Measurements from ENCODE around the gene PACRG.

The PACRG gene

DNA sequence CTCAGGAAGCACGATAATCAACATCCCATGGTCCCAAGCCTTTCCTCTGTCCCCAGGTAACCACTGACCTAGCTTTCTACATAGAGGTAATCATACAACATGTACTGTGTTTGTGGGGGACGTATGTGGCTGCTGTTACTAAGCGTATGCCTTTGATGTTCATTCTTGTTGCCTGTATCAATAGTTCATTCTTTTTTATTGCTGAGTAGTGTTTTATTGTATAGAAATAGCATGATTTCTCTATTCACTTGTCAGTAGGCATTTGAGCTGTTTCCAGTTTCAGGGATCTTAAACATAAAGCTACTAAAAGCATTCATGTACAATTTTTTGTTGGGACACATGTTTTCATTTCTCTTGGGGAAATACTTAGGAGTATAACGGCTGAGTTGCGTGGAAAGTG, 185.4 kb downstream of the PACRG start:
- Histone ChIP-seq H3K4me3 (ENCODE audit: insufficient read depth, low read depth, low read length) (no peak overlapping the region), H3K27me3 (ENCODE audit: control insufficient read depth, insufficient read depth, low read length, poor library complexity, severe bottlenecking) (no peaks in the 10 kb centered on the region), H3K27ac (ENCODE audit: insufficient read depth, low read depth, low read length, poor library complexity, severe bottlenecking) (no peak overlapping the region), H3K4me1 (ENCODE audit: control insufficient read depth, insufficient read depth, low read length) (no peaks in the 10 kb centered on the region), H3K36me3 (ENCODE audit: control insufficient read depth, insufficient read depth, low read length) (no peaks in the 10 kb centered on the region), H3K9me3 (ENCODE audit: control insufficient read depth, low read length) (no peaks in the 10 kb centered on the region)
- WGBS, 2 experiments: 95 to 99% methylated on average over 5 of the region's 5 CpGs

DNA sequence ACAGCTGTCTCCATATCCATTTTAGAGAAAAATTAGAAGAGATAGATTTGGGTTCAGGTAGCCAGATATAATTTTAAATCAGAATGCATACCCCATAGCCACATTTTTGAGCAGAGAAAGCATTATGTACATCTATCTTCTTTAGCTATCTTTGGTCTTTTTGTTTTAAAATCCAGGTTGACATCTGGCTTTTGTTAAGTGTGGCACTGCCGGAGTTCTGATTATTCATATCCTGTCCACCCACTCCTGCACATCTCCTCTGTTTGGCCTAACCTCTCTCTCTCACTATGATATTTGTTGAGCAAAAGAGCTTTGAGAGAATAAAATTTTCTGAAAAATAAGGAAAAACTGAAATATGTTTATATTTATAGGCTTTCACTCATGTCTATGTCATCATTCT, 189.7 kb downstream of the PACRG start:
- H3K27ac ChIP-seq (ENCODE audit: insufficient read depth, low read depth, low read length, poor library complexity, severe bottlenecking): no peak overlapping the region
- no peak overlapping the region for H3K4me3 ChIP-seq (ENCODE audit: insufficient read depth, low read depth, low read length)
- no peaks in the 10 kb centered on the region for H3K9me3 ChIP-seq (ENCODE audit: control insufficient read depth, low read length)
- WGBS, 2 experiments: 83 to 100% methylated on average over 1 of the region's 1 CpG
- H3K4me1 ChIP-seq (ENCODE audit: control insufficient read depth, insufficient read depth, low read length): no peaks in the 10 kb centered on the region
- H3K27me3 ChIP-seq (ENCODE audit: control insufficient read depth, insufficient read depth, low read length, poor library complexity, severe bottlenecking): no peaks in the 10 kb centered on the region
- no peaks in the 10 kb centered on the region for H3K36me3 ChIP-seq (ENCODE audit: control insufficient read depth, insufficient read depth, low read length)

DNA sequence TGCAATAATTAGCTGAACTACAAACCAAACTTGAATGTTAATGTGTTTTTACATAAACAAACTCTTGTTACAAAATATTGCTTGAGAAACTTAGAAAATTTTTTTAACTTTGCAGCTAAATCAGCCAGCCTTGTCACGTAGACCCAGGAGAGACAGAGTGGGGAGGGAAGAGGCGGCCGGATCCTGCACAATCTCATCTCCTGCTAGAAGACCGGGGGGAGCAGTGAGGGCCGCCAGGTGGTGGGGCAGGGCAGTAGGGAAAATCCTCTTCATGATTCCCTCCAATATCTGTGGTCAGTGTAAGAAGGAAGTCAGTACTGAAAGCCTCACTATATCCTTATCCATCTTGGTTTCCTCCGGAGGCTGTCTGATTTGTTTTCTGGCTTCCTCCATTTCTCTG, 193.3 kb downstream of the PACRG start:
- Histone ChIP-seq H3K27me3 (ENCODE audit: control insufficient read depth, insufficient read depth, low read length, poor library complexity, severe bottlenecking) (no peaks in the 10 kb centered on the region), H3K4me3 (ENCODE audit: insufficient read depth, low read depth, low read length) (no peak overlapping the region), H3K27ac (ENCODE audit: insufficient read depth, low read depth, low read length, poor library complexity, severe bottlenecking) (no peak overlapping the region), H3K36me3 (ENCODE audit: control insufficient read depth, insufficient read depth, low read length) (no peaks in the 10 kb centered on the region), H3K9me3 (ENCODE audit: control insufficient read depth, low read length) (no peaks in the 10 kb centered on the region), H3K4me1 (ENCODE audit: control insufficient read depth, insufficient read depth, low read length) (no peaks in the 10 kb centered on the region)
- 93 to 98% methylated on average over 6 of the region's 6 CpGs for WGBS, 2 experiments

DNA sequence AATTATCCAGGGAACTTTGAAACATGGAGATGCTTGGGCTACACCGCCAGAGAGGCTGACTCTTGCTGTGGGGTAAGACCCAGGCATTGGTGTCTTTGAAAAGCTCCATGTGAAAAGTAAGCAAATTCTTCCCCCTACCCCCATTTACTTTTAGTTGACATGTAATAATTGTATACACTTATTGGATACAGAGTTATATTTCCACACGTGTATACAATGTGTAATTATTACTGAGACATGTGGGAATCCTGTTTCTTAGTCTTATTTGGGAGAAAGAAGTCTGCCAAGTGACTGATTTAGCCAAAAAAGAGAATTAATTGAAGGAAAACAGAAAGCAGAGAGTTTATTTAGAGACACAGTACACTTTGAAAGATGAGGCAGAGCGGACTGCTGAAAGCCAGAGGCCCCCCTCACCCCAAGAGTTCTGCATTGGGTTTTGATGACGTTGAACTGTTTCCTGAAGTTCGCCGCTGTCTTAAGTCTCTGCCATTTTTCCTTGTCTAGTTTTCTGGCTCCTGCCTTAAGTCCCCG, 193.8 kb downstream of the PACRG start:
- Histone ChIP-seq H3K9me3 (ENCODE audit: control insufficient read depth, low read length) (no peaks in the 10 kb centered on the region), H3K4me1 (ENCODE audit: control insufficient read depth, insufficient read depth, low read length) (no peaks in the 10 kb centered on the region), H3K27ac (ENCODE audit: insufficient read depth, low read depth, low read length, poor library complexity, severe bottlenecking) (no peak overlapping the region), H3K4me3 (ENCODE audit: insufficient read depth, low read depth, low read length) (no peak overlapping the region), H3K27me3 (ENCODE audit: control insufficient read depth, insufficient read depth, low read length, poor library complexity, severe bottlenecking) (no peaks in the 10 kb centered on the region), H3K36me3 (ENCODE audit: control insufficient read depth, insufficient read depth, low read length) (no peaks in the 10 kb centered on the region)
- 94% methylated on average over 7 of the region's 7 CpGs for WGBS, 2 experiments

DNA sequence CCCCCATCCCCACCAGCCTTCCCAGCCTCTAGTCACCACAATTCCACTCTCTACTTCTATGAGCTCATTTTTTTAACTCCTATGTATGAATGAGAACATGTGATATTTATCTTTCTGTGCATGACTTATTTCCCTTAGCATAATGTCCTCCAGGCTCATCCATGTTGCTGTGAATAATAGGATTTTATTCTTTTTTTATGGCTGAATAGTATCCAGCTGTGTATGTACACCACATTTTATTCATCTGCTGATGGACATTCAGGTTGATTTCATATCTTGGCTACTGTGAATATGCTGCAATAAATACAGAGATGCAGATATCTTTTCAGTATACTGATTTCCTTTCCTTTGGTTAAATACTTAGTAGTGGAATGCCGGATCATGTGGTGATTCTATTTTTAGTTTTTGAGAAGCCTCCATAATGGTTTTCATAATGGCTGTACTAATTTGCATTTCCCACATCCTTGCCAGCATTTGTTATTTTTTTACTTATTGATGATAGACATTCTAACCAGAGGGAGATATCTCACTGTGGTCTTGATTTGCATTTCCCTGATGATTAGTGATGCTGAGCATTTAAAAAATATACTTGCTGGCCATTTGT, 194.9 kb downstream of the PACRG start:
- Histone ChIP-seq H3K27me3 (ENCODE audit: control insufficient read depth, insufficient read depth, low read length, poor library complexity, severe bottlenecking) (no peaks in the 10 kb centered on the region), H3K27ac (ENCODE audit: insufficient read depth, low read depth, low read length, poor library complexity, severe bottlenecking) (no peak overlapping the region), H3K4me3 (ENCODE audit: insufficient read depth, low read depth, low read length) (no peak overlapping the region), H3K9me3 (ENCODE audit: control insufficient read depth, low read length) (no peaks in the 10 kb centered on the region), H3K4me1 (ENCODE audit: control insufficient read depth, insufficient read depth, low read length) (no peaks in the 10 kb centered on the region), H3K36me3 (ENCODE audit: control insufficient read depth, insufficient read depth, low read length) (no peaks in the 10 kb centered on the region)
- WGBS, 2 experiments: no CpG with 5 or more reads among the region's 1 CpG

DNA sequence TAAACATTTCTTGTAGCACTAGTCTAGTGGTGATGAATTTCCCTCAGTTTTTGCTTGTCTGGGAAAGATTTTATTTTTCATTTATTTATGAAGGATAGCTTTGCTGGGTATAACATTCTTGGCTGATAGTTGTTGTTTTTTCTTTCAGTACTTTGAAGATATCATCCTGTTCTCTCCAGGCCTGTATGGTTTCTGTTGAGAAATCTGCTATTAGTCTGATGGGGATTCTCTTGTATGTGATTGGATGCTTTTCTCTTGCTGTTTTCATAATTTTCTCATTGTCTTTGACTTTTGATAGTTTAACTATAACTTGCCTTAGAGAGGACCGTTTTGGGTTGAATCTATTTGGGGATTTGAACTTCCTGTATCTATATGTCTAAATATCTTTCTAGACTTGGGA, 207.1 kb downstream of the PACRG start:
- 100% methylated on average over 1 of the region's 1 CpG; no CpG with 5 or more reads in 1 of the 2 experiments for WGBS, 2 experiments
- H3K4me1 ChIP-seq (ENCODE audit: control insufficient read depth, insufficient read depth, low read length): no peaks in the 10 kb centered on the region
- H3K27me3 ChIP-seq (ENCODE audit: control insufficient read depth, insufficient read depth, low read length, poor library complexity, severe bottlenecking): no peaks in the 10 kb centered on the region
- no peak overlapping the region for H3K4me3 ChIP-seq (ENCODE audit: insufficient read depth, low read depth, low read length)
- H3K9me3 ChIP-seq (ENCODE audit: control insufficient read depth, low read length): no peaks in the 10 kb centered on the region
- no peaks in the 10 kb centered on the region for H3K36me3 ChIP-seq (ENCODE audit: control insufficient read depth, insufficient read depth, low read length)
- no peak overlapping the region for H3K27ac ChIP-seq (ENCODE audit: insufficient read depth, low read depth, low read length, poor library complexity, severe bottlenecking)

DNA sequence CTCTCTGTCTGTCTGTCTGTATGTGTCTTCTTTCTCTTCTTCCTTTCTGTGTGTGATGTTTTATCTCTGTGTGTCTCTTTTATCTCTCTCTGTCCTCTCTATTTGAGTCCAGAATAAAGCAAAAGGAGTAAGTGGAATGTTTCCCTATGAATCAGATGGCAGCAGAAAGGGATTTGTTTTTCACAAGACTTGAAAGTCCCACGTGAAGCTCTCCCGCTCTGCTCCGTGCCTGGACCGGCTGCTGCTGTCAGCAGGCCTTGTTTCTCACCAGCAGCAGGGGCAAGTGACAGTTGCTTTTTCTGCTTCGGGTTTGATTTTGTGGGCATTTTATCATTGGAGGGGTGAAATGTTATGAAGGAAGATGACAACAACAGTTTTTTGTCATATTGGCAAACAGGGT, 212.7 kb downstream of the PACRG start:
- Histone ChIP-seq H3K27me3 (ENCODE audit: control insufficient read depth, insufficient read depth, low read length, poor library complexity, severe bottlenecking) (no peaks in the 10 kb centered on the region), H3K4me3 (ENCODE audit: insufficient read depth, low read depth, low read length) (no peak overlapping the region), H3K36me3 (ENCODE audit: control insufficient read depth, insufficient read depth, low read length) (no peaks in the 10 kb centered on the region), H3K9me3 (ENCODE audit: control insufficient read depth, low read length) (no peaks in the 10 kb centered on the region), H3K4me1 (ENCODE audit: control insufficient read depth, insufficient read depth, low read length) (peaks cover 5% of the 10 kb centered on the region), H3K27ac (ENCODE audit: insufficient read depth, low read depth, low read length, poor library complexity, severe bottlenecking) (no peak overlapping the region)
- WGBS, 2 experiments: 78 to 80% methylated on average over 5 of the region's 5 CpGs

DNA sequence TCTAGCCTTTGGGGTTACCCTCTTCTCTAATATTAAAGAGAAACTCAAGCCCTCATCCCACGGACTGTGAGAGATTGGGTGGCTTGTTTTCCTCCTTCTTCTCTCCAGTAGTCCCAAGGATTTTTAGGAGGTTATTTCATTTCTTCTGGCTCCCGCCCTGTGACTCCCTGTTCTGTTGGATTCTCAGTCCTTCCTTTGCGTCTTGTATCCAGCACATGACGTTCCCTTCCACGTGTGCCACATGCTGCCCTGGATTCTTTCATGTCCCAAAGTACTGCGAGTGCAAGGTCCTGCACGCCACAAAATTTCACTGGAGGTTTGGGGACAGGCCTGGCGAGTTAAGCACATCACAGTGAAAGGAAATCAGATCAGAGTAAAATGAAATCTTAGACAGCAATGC, 213.4 kb downstream of the PACRG start:
- H3K9me3 ChIP-seq (ENCODE audit: control insufficient read depth, low read length): no peaks in the 10 kb centered on the region
- 83 to 86% methylated on average over 8 of the region's 8 CpGs for WGBS, 2 experiments
- H3K27ac ChIP-seq (ENCODE audit: insufficient read depth, low read depth, low read length, poor library complexity, severe bottlenecking): no peak overlapping the region
- H3K4me1 ChIP-seq (ENCODE audit: control insufficient read depth, insufficient read depth, low read length): peaks cover 5% of the 10 kb centered on the region
- no peaks in the 10 kb centered on the region for H3K36me3 ChIP-seq (ENCODE audit: control insufficient read depth, insufficient read depth, low read length)
- no peak overlapping the region for H3K4me3 ChIP-seq (ENCODE audit: insufficient read depth, low read depth, low read length)
- no peaks in the 10 kb centered on the region for H3K27me3 ChIP-seq (ENCODE audit: control insufficient read depth, insufficient read depth, low read length, poor library complexity, severe bottlenecking)

DNA sequence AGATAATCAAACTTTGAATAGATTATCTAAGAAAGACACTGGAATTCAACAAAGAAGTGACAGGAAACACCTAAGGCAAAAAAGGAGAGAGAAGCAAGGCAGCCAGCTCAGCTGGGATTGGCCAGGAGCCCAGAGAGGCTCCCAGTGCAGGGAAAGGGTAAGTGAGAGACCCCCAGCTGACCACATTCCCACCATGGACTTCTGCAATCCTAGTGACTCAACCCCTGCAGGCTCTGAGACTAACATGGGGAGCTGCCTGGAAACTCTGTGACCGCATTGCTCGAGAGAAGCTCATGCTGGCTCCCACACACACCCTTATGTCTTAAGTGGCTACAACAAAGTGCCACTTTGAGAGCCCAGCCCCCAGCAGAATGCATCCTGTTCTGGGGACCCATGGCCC, 215.1 kb downstream of the PACRG start:
- WGBS, 2 experiments: 85 to 95% methylated on average over 2 of the region's 2 CpGs
- Histone ChIP-seq H3K4me1 (ENCODE audit: control insufficient read depth, insufficient read depth, low read length) (peaks cover 5% of the 10 kb centered on the region), H3K9me3 (ENCODE audit: control insufficient read depth, low read length) (no peaks in the 10 kb centered on the region), H3K36me3 (ENCODE audit: control insufficient read depth, insufficient read depth, low read length) (no peaks in the 10 kb centered on the region), H3K27ac (ENCODE audit: insufficient read depth, low read depth, low read length, poor library complexity, severe bottlenecking) (no peak overlapping the region), H3K27me3 (ENCODE audit: control insufficient read depth, insufficient read depth, low read length, poor library complexity, severe bottlenecking) (no peaks in the 10 kb centered on the region), H3K4me3 (ENCODE audit: insufficient read depth, low read depth, low read length) (no peak overlapping the region)

DNA sequence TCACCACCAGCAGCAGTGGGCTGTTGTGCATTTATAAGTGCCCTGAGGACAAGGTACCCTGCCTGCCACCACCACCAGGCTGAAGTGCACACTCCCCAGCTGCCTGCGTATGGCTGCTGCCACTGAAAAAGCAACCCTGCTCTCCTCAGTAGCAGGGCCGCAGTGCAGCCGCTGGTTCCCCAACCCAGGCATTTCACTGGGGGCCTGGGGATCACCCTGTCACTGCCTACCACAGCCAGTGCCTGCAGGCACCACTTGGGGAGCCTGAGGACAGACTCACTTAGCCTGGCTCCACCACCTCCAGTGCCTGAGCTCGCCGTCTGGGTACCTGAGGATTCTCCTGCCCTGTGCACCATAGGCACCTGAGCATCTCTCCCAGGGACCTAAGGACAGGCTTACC, 215.6 kb downstream of the PACRG start:
- H3K36me3 ChIP-seq (ENCODE audit: control insufficient read depth, insufficient read depth, low read length): no peaks in the 10 kb centered on the region
- H3K27ac ChIP-seq (ENCODE audit: insufficient read depth, low read depth, low read length, poor library complexity, severe bottlenecking): no peak overlapping the region
- 85 to 86% methylated on average over 5 of the region's 5 CpGs for WGBS, 2 experiments
- H3K4me1 ChIP-seq (ENCODE audit: control insufficient read depth, insufficient read depth, low read length): peaks cover 5% of the 10 kb centered on the region
- no peak overlapping the region for H3K4me3 ChIP-seq (ENCODE audit: insufficient read depth, low read depth, low read length)
- no peaks in the 10 kb centered on the region for H3K9me3 ChIP-seq (ENCODE audit: control insufficient read depth, low read length)
- no peaks in the 10 kb centered on the region for H3K27me3 ChIP-seq (ENCODE audit: control insufficient read depth, insufficient read depth, low read length, poor library complexity, severe bottlenecking)
